AG09309 (cell line): ENCODE measurements around the gene CSNK2A1.

Source experiments
- DNase-seq: peaks from one replicate; pipeline ENCODE4 v3.0.0-alpha.2; 2010; ENCODE audit warnings: low read depth
- H3K4me3 ChIP-seq: 2 replicates; pipeline ENCODE4 v1.5.1; 2011; ENCODE audit warnings: mild to moderate bottlenecking, low read depth, low read length, moderate library complexity; ENCODE audit not compliant: control insufficient read depth
- CTCF ChIP-seq: IDR thresholded peaks from 2 replicates; pipeline ENCODE4 v1.5.1; 2011; ENCODE audit warnings: mild to moderate bottlenecking, low read depth, low read length, inconsistent platforms; ENCODE audit not compliant: insufficient read depth, control insufficient read depth; ENCODE audit errors: missing control alignments

Gene CSNK2A1

DNA sequence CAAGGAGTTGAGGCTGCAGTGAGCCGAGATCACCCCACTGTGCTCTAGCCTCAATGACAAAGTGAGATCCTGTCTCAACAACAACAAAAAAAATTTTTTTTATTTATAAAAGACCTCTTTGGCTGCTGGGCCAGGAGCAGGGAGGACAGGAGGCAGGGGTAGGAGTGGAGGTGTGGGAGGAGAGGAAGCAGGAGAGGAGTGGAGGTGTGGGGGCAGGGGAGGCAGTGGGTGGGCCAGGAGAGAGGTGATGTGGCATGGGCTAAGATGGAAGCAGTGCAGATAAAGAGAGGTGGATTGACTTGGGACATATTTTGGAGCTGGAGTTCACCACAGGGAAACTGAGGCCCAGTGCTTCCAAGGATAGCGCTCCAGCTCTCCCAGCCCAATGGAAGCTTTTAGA lies 13.4 kb upstream of the CSNK2A1 start:
- H3K4me3 ChIP-seq: no peak overlapping the region
- no peak for DNase-seq
- no peak for TF ChIP-seq CTCF

DNA sequence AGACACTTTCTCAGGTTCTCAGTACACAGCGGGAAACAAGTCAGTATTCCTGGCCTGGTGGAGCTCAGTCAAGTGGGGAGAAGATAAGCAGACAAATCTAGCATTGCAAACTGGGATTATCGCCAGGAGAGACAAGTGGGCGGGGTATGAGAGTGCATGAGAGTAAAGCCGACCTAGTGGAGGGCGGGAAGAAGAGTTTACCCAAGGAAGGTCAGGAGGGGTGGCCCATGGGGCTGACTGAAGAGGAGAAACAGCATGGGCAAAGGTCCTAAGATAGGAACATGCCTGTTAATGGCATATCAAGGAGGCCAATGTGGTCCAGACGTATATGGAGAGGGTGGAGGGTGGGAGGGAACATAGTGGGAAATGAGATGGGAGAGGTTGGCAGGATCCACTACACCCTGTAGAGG lies 12.4 kb upstream of the CSNK2A1 start:
- H3K4me3 ChIP-seq: no peak overlapping the region
- no peak for DNase-seq
- no peak for TF ChIP-seq CTCF

DNA sequence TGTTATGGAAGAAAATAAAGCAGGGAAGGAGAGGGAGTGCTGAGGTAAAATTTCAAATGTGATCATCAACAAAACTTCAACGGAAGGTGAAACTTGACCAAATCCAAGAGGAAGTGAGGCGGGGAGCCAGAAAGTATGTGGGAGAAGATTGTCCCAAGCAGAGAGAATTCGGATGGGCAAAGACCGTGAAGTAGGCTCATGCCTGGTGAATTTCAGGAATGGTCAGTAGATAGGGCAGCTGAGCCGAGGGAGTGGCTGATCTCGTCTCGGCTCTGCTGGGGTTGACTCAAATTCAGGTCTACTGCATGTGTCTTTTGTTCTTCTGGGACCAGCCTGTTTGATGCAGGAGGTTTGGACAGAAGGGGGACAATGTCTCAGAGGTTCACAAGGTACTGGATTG lies 7.0 kb upstream of the CSNK2A1 start:
- TF ChIP-seq CTCF: no peak
- no peak for DNase-seq
- H3K4me3 ChIP-seq: no peak overlapping the region

DNA sequence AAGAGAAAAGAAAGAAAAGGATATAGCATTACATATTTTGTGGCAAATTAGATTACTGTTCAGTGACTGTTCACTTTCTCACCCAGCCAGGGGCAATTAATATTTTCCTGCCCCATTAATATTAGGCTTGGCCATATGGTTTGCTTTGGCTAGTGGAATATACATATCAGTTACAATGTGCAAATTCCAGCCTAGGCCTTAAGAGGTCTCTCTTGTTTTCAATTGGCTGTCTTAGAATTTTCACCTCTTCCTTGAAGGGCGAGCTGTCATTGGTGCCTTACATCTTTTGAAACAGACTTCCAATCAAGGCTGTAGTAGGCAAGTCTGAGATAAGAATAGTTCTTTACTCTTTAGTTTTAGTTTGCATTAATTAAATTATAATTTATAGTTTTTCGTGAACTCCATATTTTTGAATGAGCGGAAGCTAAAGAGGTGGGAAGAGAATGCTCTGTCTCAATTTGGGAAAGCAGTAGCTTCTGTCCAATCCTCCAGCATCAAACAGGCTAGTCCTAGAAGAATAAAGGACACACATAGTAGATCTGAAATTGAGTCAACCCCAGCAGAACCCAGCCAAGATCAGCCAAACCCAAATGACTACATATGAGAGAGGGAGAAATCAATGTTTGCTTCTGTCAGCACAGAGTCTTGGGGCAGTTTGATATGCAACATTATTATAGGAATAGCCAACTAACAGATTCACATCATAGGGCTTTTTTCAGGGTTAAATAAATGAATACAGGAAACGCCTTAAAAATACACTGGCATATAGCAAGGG lies 6.3 kb upstream of the CSNK2A1 start:
- no peak for TF ChIP-seq CTCF
- DNase-seq: no peak
- H3K4me3 ChIP-seq: no peak overlapping the region

- TF ChIP-seq CTCF: no peak
- H3K4me3 ChIP-seq: no peak overlapping the region
- no peak for DNase-seq
These were observed 5.3 kb upstream of the CSNK2A1 start for GRCh38 chr20:548906-549305.

DNA sequence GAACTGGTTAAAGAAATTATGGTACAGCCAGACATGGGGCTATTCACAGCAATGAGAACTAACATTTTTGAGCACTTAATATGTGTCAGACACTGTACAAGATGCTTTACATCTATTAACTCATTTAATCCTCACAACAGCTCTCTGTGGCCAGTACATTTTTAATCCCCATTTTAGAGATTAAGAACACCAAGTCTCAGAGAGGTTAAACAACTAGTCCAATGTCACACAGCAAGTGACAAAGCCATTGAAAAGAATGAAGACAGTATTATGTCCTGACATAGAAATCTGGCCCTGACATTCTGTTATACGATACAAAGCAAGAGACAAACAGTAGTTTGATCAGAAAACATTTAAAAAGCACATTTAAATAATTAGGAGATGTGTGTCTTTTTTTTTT lies 3.8 kb upstream of the CSNK2A1 start:
- DNase-seq: no peak
- no peak for TF ChIP-seq CTCF
- H3K4me3 ChIP-seq: no peak overlapping the region
